ENCODE measurements around the gene RFC5. TPM values are rescaled to one million over a fixed set of nuclear protein-coding genes. Genes with fewer than 3 reads are reported as not detected.
A peak's percentile ranks its signal among the peaks of the same experiment; 100 is the strongest.

RFC5 gene
- total RNA-seq, 6 donors from 2014 or later = 5.0 to 10.5 (median 7.1) TPM

GRCh38 chr12:118061873-118062843, 45.7 kb downstream of the RFC5 start:
- H3K36me3 ChIP-seq = no peaks in the 10 kb centered on the region
- H3K4me3 ChIP-seq = peak overlapping the region; percentile 76 to 91 (median 83)
- peaks cover 17 to 51% (median 32%) of the 10 kb centered on the region in 4 donors for H3K4me1 ChIP-seq
- TF ChIP-seq POLR2AphosphoS5 (IDR thresholded peaks at IDR 0.05) (peak in 1 of 2 donors; percentile 31), POLR2A (IDR thresholded peaks at IDR 0.05) (peak in 1 of 4 donors; percentile 40), CTCF (IDR thresholded peaks at IDR 0.05) (no peak), EP300 (IDR thresholded peaks at IDR 0.05) (no peak)
- ATAC-seq (ENCODE audit: low FRiP score in 2 of 2) (peak; percentile 58 to 67), DNase-seq (peak in 1 of 2 donors; percentile 63)
- H3K9me3 ChIP-seq = no peaks in the 10 kb centered on the region
- H3K27ac ChIP-seq = peak overlapping the region; percentile 95 to 98 (median 96)
- H3K27me3 ChIP-seq = no peaks in the 10 kb centered on the region
- 2 to 4% methylated on average over 40 to 44 of the region's 44 CpGs for WGBS, 2 donors

- TF ChIP-seq POLR2AphosphoS5 (IDR thresholded peaks at IDR 0.05) (no peak), CTCF (IDR thresholded peaks at IDR 0.05) (no peak), EP300 (IDR thresholded peaks at IDR 0.05) (no peak)
- 54 to 65% methylated on average over 4 of the region's 4 CpGs for WGBS, 2 donors
- Histone ChIP-seq H3K27me3 (no peaks in the 10 kb centered on the region), H3K27ac (peak overlapping the region in 2 of 4 donors; percentile 14 to 95), H3K4me1 (peaks cover 17 to 44% (median 30%) of the 10 kb centered on the region in 4 donors), H3K9me3 (no peaks in the 10 kb centered on the region), H3K4me3 (no peak overlapping the region), H3K36me3 (peaks cover 0 to 3% (median 0%) of the 10 kb centered on the region in 4 donors)
- DNase-seq = no peak
- no peak for ATAC-seq (ENCODE audit: low FRiP score in 2 of 2)
Measured at GRCh38 chr12:118063576-118064391, 47.3 kb downstream of the RFC5 start.

- Histone ChIP-seq H3K4me1 (peaks cover 11 to 36% (median 26%) of the 10 kb centered on the region in 4 donors), H3K36me3 (peaks cover 0 to 3% (median 0%) of the 10 kb centered on the region in 4 donors), H3K4me3 (no peak overlapping the region), H3K27ac (peak overlapping the region in 2 of 4 donors; percentile 14 to 61), H3K9me3 (no peaks in the 10 kb centered on the region), H3K27me3 (no peaks in the 10 kb centered on the region)
- ATAC-seq (ENCODE audit: low FRiP score in 2 of 2) (no peak), DNase-seq (no peak)
- no peak for TF ChIP-seq CTCF (IDR thresholded peaks at IDR 0.05)
- no peak for TF ChIP-seq EP300 (IDR thresholded peaks at IDR 0.05)
- TF ChIP-seq POLR2AphosphoS5 (IDR thresholded peaks at IDR 0.05) = no peak
- no peak for TF ChIP-seq POLR2A (IDR thresholded peaks at IDR 0.05)
- 27 to 43% methylated on average over 2 of the region's 2 CpGs for WGBS, 2 donors
Measured at GRCh38 chr12:118064608-118065007, 48.1 kb downstream of the RFC5 start.

GRCh38 chr12:118065380-118065779, 48.9 kb downstream of the RFC5 start:
- peak overlapping the region in 2 of 4 donors; percentile 14 to 61 for H3K27ac ChIP-seq
- no peak for ATAC-seq (ENCODE audit: low FRiP score in 2 of 2)
- no peaks in the 10 kb centered on the region for H3K27me3 ChIP-seq
- no peaks in the 10 kb centered on the region for H3K9me3 ChIP-seq
- no peak overlapping the region for H3K4me3 ChIP-seq
- TF ChIP-seq POLR2AphosphoS5 (IDR thresholded peaks at IDR 0.05) (no peak), EP300 (IDR thresholded peaks at IDR 0.05) (no peak), CTCF (IDR thresholded peaks at IDR 0.05) (no peak), POLR2A (IDR thresholded peaks at IDR 0.05) (no peak)
- H3K36me3 ChIP-seq = peaks cover 0 to 3% (median 0%) of the 10 kb centered on the region in 4 donors
- WGBS, 2 donors = 43 to 69% methylated on average over 1 of the region's 1 CpG
- H3K4me1 ChIP-seq = peaks cover 6 to 28% (median 20%) of the 10 kb centered on the region in 4 donors
- no peak for DNase-seq

Measured in upper lobe of left lung (tissue), 6 donors.